NCI-H748 (cell line): Measurements from ENCODE around the gene TLCD3B.

Experiments
- DNase-seq: peaks from one replicate; lab custom pipeline; 2025; ENCODE audit not compliant: unreplicated experiment; lab: John Stamatoyannopoulos, UW

Gene TLCD3B

DNA sequence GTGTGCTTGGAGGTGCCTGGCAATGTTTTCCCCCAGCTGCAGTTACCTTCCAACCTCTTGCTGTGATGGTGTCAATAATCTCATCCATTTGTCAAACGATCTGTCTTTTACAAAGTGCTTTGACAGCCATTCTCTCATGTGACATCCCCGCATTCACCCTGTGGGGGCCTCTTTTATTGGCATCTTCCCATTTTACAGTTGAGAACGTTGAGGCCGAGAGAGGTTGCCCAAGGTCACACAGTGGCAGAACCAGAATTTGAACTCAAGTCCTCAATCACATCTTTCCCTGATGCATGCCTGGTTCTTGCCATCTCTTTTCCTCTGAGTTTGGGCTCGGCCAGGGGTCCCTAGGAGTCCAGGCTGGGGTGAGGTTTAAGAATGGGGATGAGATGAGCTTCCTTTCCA is 55.9 kb downstream of the TLCD3B start:
- no peak for DNase-seq
